Fibroblast of lung (primary cell): ENCODE results near the gene KCNN3. TPM values are rescaled to one million over a fixed set of nuclear protein-coding genes. Genes with fewer than 3 reads are reported as not detected.

Experiments used
- DNase-seq, 2 donors: peaks; one replicate each; pipeline versions ENCODE4 v3.0.0 to v3.0.0-alpha.2; 2010; ENCODE audit warnings: low read depth in 2 of 2
- H2AFZ ChIP-seq: 2 replicates; pipeline ENCODE4 v1.5.1; 2012; ENCODE audit warnings: low read length, control low read depth, inconsistent platforms
- H3K27ac ChIP-seq: 2 replicates; pipeline ENCODE4 v1.5.1; 2011; ENCODE audit warnings: low read length, control low read depth; ENCODE audit not compliant: insufficient read depth
- H3K27me3 ChIP-seq: 2 replicates; pipeline ENCODE4 v1.5.1; 2011; ENCODE audit warnings: mild to moderate bottlenecking, low read length; ENCODE audit not compliant: control insufficient read depth, insufficient read depth
- H3K36me3 ChIP-seq: 2 replicates; pipeline ENCODE4 v1.5.1; 2011; ENCODE audit warnings: low read length; ENCODE audit not compliant: control insufficient read depth, insufficient read depth
- H3K4me1 ChIP-seq: 2 replicates; pipeline ENCODE4 v1.5.1; 2011; ENCODE audit warnings: low read length; ENCODE audit not compliant: control insufficient read depth, insufficient read depth; ENCODE audit errors: extremely low read depth
- H3K4me2 ChIP-seq: 2 replicates; pipeline ENCODE4 v1.5.1; 2011; ENCODE audit warnings: low read length, control low read depth; ENCODE audit not compliant: insufficient read depth; ENCODE audit errors: extremely low read depth
- H3K4me3 ChIP-seq, 4 experiments: fragments of 200-600 bp in 1 of 4; sonication (generic) in 1 of 4; replicated peaks in 1 of 4; 2 replicates each; pipeline ENCODE4 v1.5.1; 2011 to 2016; ENCODE audit warnings: low read length in 4 of 4, low read depth in 3 of 4, mild to moderate bottlenecking in 3 of 4, control low read depth in 2 of 4, inconsistent platforms in 1 of 4, mixed read lengths in 1 of 4; ENCODE audit not compliant: insufficient read depth in 1 of 4; ENCODE audit errors: control extremely low read depth in 1 of 4
- H3K79me2 ChIP-seq: 2 replicates; pipeline ENCODE4 v1.5.1; 2012; ENCODE audit warnings: mild to moderate bottlenecking, low read length, inconsistent platforms; ENCODE audit not compliant: control insufficient read depth, insufficient read depth
- H3K9ac ChIP-seq: 2 replicates; pipeline ENCODE4 v1.5.1; 2011; ENCODE audit warnings: mild to moderate bottlenecking, low read length, control low read depth; ENCODE audit not compliant: insufficient read depth
- H3K9me3 ChIP-seq: 2 replicates; pipeline ENCODE4 v1.5.1; 2012; ENCODE audit warnings: low read depth, low read length; ENCODE audit not compliant: control insufficient read depth, insufficient read depth
- H4K20me1 ChIP-seq: 2 replicates; pipeline ENCODE4 v1.5.1; 2011; ENCODE audit warnings: low read length; ENCODE audit not compliant: control insufficient read depth, insufficient read depth; ENCODE audit errors: extremely low read depth
- CTCF ChIP-seq, 2 donors: IDR thresholded peaks in 1 of 2; conservative IDR thresholded peaks in 1 of 2; 1 replicate in 1 of 2; 2 replicates in 1 of 2; pipeline ENCODE4 v1.5.1; 2011 to 2012; ENCODE audit warnings: low read length in 2 of 2, control low read depth in 1 of 2, inconsistent platforms in 1 of 2, low read depth in 1 of 2, mild to moderate bottlenecking in 1 of 2
- EZH2 ChIP-seq: IDR thresholded peaks from 2 replicates; pipeline ENCODE4 v1.5.1; 2012; ENCODE audit warnings: low read length, control low read depth, mild to moderate bottlenecking; ENCODE audit errors: missing control alignments
- polyA plus RNA-seq, 2 donors: library from polyadenylated mRNA; depleted of rRNA in 1 of 2; stranded (reverse) in 1 of 2; unstranded in 1 of 2; fragments of >200 nt; gene quantifications; 2 replicates each; pipeline ENCODE4 v1.2.1, GENCODE V29; 2011 to 2012; ENCODE audit warnings: missing spikeins in 1 of 2
- total RNA-seq: library from RNA; depleted of rRNA; stranded (reverse); fragments of >200 nt; gene quantifications from 2 replicates; pipeline ENCODE4 v1.2.1, GENCODE V29; 2014

KCNN3 gene
- total and polyA plus RNA-seq, 2 donors (not counting 1 experiment from before 2014, with no cell fraction given), result not detected

GRCh38 chr1:154713005-154713404 is 157.1 kb downstream of the KCNN3 start:
- H2AFZ ChIP-seq, result no peak overlapping the region
- H3K9me3 ChIP-seq, result no peaks in the 10 kb centered on the region
- H3K4me2 ChIP-seq, result no peak overlapping the region
- TF ChIP-seq CTCF (conservative IDR thresholded peaks at IDR 0.05 in 1 of 2, IDR thresholded peaks at IDR 0.05 in 1 of 2; ENCODE audit: low read depth in 1 of 2, low read length in 2 of 2) (no peak), EZH2 (no peak)
- H3K36me3 ChIP-seq, result no peaks in the 10 kb centered on the region
- H4K20me1 ChIP-seq, result no peaks in the 10 kb centered on the region
- no peak for DNase-seq
- no peak overlapping the region for H3K4me3 ChIP-seq
- peaks cover 2% of the 10 kb centered on the region for H3K27me3 ChIP-seq
- H3K4me1 ChIP-seq, result no peaks in the 10 kb centered on the region
- no peak overlapping the region for H3K27ac ChIP-seq
- no peak overlapping the region for H3K9ac ChIP-seq
- H3K79me2 ChIP-seq, result no peaks in the 10 kb centered on the region

DNA sequence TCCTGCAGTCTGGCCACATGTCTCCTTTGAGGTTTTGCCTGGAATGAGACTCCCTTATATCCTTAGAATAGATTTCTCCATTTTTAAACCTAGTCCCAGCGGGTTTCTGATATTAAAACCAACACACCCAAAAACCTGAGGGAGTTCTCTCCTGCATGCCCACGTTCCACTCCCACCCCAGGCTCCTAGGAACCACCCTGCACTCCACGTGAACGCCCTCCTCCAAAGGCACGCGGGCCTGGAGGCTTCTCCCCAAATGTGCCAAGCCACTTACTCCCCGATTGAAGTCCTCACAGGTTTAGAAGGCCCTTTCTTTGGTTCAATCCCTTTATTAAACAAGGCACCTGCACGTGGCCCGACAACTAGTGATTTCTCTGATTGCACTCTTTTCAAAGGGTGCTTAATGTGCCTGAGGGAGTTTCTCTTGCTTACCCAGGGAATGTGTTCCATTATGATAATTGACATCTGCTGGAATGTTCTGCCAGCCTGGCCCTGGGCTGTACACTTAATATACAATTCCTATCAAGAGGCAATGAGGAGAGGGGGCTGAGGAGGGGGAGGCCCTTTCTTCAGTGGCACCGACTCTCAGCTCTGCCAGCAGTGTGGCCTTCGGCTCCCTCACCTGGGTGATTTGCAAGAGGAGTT is 157.8 kb downstream of the KCNN3 start:
- no peaks in the 10 kb centered on the region for H3K4me1 ChIP-seq
- H3K27ac ChIP-seq, result no peak overlapping the region
- H4K20me1 ChIP-seq, result no peaks in the 10 kb centered on the region
- no peak overlapping the region for H3K4me3 ChIP-seq
- H3K9ac ChIP-seq, result no peak overlapping the region
- H3K4me2 ChIP-seq, result no peak overlapping the region
- peaks cover 5% of the 10 kb centered on the region for H3K27me3 ChIP-seq
- no peak for DNase-seq
- no peaks in the 10 kb centered on the region for H3K9me3 ChIP-seq
- no peaks in the 10 kb centered on the region for H3K36me3 ChIP-seq
- TF ChIP-seq EZH2 (no peak), CTCF (conservative IDR thresholded peaks at IDR 0.05 in 1 of 2, IDR thresholded peaks at IDR 0.05 in 1 of 2; ENCODE audit: low read depth in 1 of 2, low read length in 2 of 2) (no peak)
- no peaks in the 10 kb centered on the region for H3K79me2 ChIP-seq
- no peak overlapping the region for H2AFZ ChIP-seq

- H3K79me2 ChIP-seq, result no peaks in the 10 kb centered on the region
- H3K4me3 ChIP-seq, result no peak overlapping the region
- H3K9me3 ChIP-seq, result no peaks in the 10 kb centered on the region
- H3K4me2 ChIP-seq, result no peak overlapping the region
- no peak for DNase-seq
- TF ChIP-seq EZH2 (no peak), CTCF (conservative IDR thresholded peaks at IDR 0.05 in 1 of 2, IDR thresholded peaks at IDR 0.05 in 1 of 2; ENCODE audit: low read depth in 1 of 2, low read length in 2 of 2) (no peak)
- no peaks in the 10 kb centered on the region for H3K36me3 ChIP-seq
- no peak overlapping the region for H3K9ac ChIP-seq
- H3K4me1 ChIP-seq, result no peaks in the 10 kb centered on the region
- no peak overlapping the region for H3K27ac ChIP-seq
- H4K20me1 ChIP-seq, result no peaks in the 10 kb centered on the region
- H3K27me3 ChIP-seq, result peaks cover 5% of the 10 kb centered on the region
- no peak overlapping the region for H2AFZ ChIP-seq
Measured at GRCh38 chr1:154711416-154711815, 158.7 kb downstream of the KCNN3 start.
